IPS-NIHi7 (cell line): ENCODE data around the gene CENPO.
"Not testable (repeated sequence)": the region's sequence is repeated elsewhere in the genome, so short reads cannot be mapped to it uniquely, and the experiment has no call there.

ENCODE experiments used
- DNase-seq: peaks from one replicate; pipeline ENCODE4 v3.0.0; 2012; ENCODE audit warnings: mixed read lengths; ENCODE audit errors: extremely low spot score

Gene CENPO

DNA sequence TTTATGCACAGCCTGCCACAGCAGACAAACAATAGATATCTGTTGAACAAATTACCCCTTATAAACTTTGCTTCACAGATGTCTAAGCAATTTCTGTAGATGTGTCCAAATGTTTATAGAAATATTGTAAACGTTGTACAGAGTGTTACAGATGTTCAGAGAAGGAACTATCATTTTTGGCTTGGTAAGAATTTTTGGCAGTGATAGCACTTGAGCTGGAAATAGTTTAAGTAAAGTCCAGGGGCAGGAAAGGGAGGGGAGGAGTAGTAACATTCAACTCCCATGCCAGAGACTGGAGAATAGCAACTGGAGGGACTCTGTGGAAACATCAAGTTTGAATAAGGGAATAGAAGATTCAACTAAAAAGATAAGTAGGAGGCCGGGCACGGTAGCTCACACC lies 4.4 kb upstream of the CENPO start:
- no peak for DNase-seq

DNA sequence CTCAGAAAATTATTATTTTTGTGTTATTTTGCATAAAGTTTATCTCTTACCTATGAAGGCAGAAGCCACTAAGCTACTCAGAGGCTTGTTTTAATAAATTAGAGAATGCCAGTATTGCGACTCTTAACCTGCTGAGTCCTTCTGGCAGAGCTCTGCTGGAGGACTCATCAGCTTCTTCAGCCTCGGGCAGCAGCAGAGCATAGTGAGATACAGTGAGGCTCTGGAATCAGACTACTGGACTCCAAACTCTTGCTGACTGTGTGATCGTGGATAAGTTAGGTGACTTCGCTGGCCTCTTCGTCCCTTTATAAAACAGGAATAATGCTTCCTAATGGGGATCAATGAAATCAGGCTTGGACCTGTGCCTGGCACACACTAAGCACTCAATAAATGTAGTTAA lies 1.8 kb upstream of the CENPO start:
- no peak for DNase-seq

GRCh38 chr2:24792542-24792873 lies 717 bp upstream of the CENPO start:
- no peak for DNase-seq

DNA sequence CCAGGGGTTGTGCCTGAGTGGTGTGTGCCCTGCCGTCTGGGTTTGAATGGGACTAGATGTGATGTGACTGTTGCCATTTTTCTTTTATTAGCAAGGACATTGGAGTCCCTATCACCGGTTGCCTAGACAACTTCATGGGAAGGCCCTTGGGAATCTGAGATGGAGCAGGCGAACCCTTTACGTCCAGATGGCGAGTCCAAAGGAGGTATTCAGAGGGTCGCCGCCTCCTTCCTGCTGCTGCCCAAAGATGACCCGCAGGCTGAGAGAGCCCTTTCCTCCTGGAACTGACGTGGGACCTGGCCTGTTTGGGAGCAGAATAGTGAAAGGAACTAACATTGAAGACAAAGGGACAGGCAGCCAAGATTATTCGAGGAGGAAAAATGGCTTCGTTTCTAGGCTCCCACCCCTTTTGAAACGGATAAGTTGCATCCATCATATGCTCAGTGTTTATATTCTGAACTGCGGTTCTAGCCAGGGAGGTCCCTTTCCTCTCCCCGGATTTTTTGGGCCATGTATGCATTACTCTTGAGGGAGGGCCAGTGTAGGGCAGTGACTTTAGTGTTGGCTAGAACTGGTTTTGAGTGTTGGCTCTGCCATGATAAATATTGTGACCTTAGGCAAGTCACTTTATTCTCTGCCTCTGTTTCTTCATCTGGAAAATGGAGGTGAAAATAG lies 673 bp downstream of the CENPO start:
- DNase-seq = peak; percentile 45

DNA sequence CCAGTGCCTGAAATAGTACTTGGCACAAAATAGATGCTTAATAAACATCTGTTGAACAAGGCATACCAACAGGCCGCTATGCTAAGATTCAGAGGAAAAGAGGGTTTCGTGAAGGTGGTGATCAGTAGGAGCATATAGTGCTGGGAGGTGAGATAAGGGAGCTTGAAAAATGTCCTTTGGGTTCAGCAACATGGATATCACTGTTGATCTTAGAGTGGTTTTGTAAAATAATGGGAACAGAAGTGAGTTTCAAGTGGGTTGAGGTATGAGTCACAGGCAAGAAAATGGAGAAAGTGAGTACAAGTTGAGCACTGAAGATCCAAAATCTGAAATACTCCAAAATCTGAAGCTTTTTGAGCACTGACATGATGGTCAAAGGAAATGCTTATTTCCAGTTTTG lies 4.4 kb downstream of the CENPO start:
- DNase-seq = no peak

GRCh38 chr2:24800487-24800886 lies 7.3 kb downstream of the CENPO start:
- not testable (repeated sequence) for DNase-seq

DNA sequence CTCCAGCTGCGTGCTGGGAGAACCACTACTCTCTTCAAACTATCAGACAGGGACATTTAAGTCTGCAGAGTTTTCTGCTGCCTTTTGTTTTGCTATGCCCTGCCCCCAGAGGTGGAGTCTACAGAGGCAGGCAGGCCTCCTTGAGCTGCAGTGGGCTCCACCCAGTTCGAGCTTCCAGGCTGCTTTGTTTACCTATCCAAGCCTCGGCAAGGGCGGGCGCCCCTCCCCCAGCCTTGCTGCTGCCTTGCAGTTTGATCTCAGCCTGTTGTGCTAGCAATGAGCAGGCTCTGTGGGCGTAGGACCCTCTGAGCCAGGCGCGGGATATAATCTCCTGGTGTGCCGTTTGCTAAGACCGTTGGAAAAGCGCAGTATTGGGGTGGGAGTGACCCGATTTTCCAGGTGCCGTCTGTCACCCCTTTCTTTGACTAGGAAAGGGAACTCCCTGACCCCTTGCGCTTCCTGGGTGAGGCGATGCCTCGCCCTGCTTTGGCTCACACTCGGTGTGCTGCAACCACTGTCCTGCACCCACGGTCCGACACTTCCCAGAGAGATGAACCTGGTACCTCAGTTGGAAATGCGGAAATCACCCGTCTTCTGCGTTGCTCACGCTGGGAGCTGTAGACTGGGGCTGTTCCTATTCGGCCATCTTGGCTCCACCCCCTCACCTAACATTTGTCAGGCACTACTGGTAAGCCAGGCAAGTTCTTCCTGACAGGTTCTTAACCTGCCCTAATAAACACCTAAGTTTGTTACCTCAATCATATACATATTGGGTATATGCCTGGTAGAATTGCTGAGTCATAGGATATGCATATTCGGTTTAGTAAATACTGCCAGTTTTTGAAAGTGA lies 12.8 kb downstream of the CENPO start:
- DNase-seq = not testable (repeated sequence)

DNA sequence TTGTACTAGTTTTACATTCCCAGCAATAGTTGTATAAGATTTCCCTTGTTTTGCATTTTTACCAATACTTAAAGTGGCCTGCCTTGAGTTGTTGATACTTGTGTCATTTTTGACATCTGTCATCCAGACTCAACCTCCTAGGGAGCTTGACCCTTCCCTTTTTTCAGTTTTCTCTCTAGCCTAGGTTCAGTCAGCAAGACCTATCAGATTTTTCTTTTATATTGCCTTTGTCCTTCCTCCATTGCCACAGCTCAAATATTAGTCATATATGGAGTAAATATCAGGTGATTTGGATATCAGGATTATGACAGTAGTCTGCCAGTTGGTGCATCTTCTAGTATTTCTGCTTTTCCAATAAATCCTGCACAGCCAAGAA lies 13.4 kb downstream of the CENPO start:
- no peak for DNase-seq

GRCh38 chr2:24809316-24810007 lies 16.2 kb downstream of the CENPO start:
- DNase-seq = no peak

DNA sequence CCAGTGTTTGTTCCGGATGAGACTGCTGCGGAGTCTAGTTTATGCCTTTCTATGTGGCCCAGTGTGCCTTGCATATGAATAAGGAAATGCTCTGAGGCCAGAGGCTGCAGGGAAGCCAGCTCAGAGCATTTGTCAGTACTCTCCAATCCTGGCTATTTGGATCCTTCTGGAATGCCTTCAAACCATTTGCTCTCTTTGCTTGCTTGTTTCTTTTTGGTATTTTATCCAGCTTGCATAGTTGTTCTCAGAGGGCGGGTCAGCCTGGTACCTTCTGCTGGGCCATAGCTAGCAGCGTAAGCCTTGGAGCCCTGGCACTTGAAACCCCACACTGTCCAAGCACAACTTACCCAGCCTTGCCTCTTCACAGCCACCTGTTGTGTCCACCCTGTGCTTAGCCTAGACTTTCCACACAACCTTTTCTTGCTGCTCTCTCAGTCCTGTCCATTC lies 20.5 kb downstream of the CENPO start:
- DNase-seq = no peak

DNA sequence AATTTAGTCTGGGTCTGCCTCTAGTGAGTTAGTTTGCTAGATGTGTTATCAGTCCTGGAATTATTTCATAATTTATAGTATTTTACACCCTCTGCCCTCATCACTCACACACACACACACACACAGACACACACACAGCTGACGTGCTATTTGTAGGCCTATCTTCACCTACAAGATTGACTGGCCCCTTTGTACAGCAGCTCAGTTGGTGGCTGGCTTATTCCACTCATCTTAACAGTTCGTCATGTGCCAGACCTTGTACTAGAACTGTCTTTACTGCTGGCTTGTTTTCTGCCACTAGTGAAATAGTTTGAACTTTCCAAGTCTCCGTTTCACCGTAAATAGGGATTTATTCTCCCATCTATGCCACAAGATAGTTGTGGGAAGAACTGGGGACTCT lies 21.3 kb downstream of the CENPO start:
- DNase-seq = no peak

DNA sequence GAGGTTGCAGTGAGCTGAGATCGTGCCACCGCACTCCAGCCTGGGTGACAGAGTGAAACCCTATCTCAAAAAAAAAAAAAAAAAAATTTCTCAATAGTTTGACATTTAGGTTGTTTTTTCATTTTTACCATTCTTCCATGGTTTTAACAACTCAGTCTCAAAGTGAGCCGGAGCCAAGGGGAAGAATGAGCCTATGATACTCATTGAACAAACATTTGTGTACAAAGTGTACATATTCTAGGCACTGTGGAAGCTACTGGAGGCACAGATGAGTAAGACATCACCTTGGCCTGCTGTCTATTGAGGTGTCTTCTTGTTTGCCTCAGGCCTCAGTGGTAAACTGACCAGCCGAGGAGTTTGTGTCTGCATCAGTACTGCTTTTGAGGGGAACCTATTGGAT lies 21.9 kb downstream of the CENPO start:
- no peak for DNase-seq

- DNase-seq = no peak
Observed at GRCh38 chr2:24816404-24816803, 23.2 kb downstream of the CENPO start.

DNA sequence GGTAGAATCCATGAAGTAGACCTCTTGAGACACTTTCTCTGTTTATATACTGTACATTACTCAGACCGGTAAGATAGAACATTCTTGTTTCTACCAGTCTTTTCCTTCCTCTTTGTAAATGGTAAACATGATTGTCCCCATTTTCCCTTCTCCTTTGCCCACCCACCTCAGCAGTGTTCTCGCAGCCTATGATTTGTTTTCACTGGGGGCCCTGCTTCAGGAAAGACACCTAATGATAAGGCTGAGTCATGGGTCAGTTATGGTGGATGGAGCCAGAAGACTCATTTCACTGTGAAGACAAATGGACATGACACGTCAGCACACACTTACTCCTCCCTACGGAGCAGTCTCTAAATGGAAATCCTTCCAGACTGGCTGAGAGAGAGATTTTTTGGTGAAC lies 23.7 kb downstream of the CENPO start:
- no peak for DNase-seq

DNA sequence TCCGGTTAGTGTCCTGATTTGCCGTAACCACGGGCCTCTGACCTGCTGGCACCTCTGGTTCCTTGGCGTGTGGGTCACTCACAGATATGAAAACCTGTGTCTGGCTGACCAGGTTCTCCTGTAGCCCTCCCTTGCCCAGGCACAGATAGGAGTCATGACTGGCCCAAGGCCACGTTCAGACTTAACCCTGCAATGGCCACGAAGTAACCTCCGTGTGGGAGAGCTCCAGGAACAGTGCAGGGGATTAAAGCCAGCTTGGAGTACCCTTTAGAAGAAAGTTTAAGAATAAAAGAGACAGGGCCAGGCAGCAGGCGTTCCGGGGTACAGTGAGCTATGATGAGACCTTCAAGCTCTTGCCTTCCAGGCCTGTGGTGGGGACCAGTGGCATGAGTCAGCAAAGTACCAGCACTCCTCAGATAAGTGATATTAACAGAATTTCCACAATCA lies 25.5 kb downstream of the CENPO start:
- DNase-seq = no peak

DNA sequence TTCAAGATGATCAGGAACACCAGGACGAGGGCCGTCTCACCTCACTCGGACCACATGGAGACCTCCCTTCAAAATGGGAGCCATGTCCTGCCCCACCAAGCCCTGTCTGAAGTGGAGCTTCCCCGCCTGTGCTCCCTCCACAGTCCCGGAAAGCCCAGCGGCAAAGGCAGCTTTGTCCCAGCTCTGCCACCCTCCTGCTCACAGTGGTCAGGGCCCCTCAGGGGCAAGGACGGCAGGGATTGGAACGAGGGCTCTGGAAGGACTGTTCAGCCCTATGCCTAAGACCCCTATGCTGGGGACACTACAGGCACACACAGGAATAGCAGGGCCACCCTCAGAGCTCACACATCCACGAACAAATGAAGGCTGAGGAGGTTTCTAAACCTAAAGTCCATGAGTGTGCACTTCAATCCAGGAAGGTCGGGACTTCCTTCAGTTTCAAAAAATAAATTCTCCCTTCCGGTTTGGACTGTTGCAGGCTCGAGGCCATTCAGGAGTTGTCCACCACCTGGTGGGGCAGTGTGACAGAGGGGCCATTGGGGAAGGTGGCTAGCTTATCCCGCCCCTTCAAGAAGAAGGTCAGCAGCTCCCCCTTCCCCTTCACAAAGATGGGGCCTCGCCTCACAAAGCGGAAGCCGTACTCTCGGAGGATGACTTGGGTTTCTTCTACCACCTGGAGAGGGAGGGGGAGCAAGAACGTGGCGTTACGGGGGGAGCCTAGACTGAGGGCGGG lies 26.4 kb downstream of the CENPO start:
- DNase-seq = no peak

GRCh38 chr2:24820175-24820513 lies 26.9 kb downstream of the CENPO start:
- DNase-seq = no peak

- peak; percentile 27 for DNase-seq
Observed at GRCh38 chr2:24820598-24821432, 27.6 kb downstream of the CENPO start.

GRCh38 chr2:24821433-24821891 lies 28.2 kb downstream of the CENPO start:
- peak; percentile 19 for DNase-seq

GRCh38 chr2:24822049-24822706 lies 29.0 kb downstream of the CENPO start:
- peak; percentile 78 for DNase-seq
